HEK293 (cell line): ENCODE data around the gene ACAD11.

ENCODE experiments used
- CTCF ChIP-seq: fragments of 450-650 bp; formaldehyde crosslinking; IDR thresholded peaks from 2 replicates; pipeline ENCODE4 v1.5.1; 2016; ENCODE audit warnings: missing biosample characterization, missing genetic modification characterization
- FEZF1 ChIP-seq: fragments of 450-650 bp; formaldehyde crosslinking; IDR thresholded peaks from 2 replicates; pipeline ENCODE4 v1.5.1; 2016; ENCODE audit warnings: missing biosample characterization, missing genetic modification characterization
- PRDM10 ChIP-seq: fragments of 450-650 bp; formaldehyde crosslinking; IDR thresholded peaks from 2 replicates; pipeline ENCODE4 v1.5.1; 2016; ENCODE audit warnings: missing biosample characterization, missing genetic modification characterization
- ZBTB17 ChIP-seq: fragments of 450-650 bp; formaldehyde crosslinking; IDR thresholded peaks from 2 replicates; pipeline ENCODE4 v1.5.1; 2016; ENCODE audit warnings: missing biosample characterization, missing genetic modification characterization
- ZNF274 ChIP-seq, 2 experiments: fragments of 200-500 bp in 1 of 2; fragments of 450-650 bp in 1 of 2; sonication (Bioruptor generic) in 1 of 2; formaldehyde crosslinking in 1 of 2; IDR thresholded peaks; 2 replicates each; pipeline versions ENCODE4 v1.5.1 to v1.6.1; 2014 to 2016; ENCODE audit warnings: borderline replicate concordance in 1 of 2, inconsistent platforms in 1 of 2, low read length in 1 of 2, missing biosample characterization in 1 of 2, missing genetic modification characterization in 1 of 2
- ZNF302 ChIP-seq: fragments of 450-650 bp; formaldehyde crosslinking; IDR thresholded peaks from 2 replicates; pipeline ENCODE4 v1.5.1; 2016; ENCODE audit warnings: missing biosample characterization, missing genetic modification characterization, low read depth
- ZNF518A ChIP-seq: fragments of 450-650 bp; formaldehyde crosslinking; conservative IDR thresholded peaks from 2 replicates; pipeline ENCODE4 v1.5.1; 2016; ENCODE audit warnings: low read depth, missing biosample characterization, missing genetic modification characterization
- ZNF677 ChIP-seq: fragments of 450-650 bp; IDR thresholded peaks from 2 replicates; pipeline ENCODE4 v1.5.0; 2018; ENCODE audit warnings: missing biosample characterization, mild to moderate bottlenecking, missing genetic modification characterization, moderate library complexity

GRCh38 chr3:132587401-132587800 is 72.2 kb downstream of the ACAD11 start:
- no peak for TF ChIP-seq ZBTB17 (tag by site-specific recombination)
- no peak for TF ChIP-seq CTCF (tag by site-specific recombination)
- no peak for TF ChIP-seq ZNF518A
- no peak for TF ChIP-seq ZNF302 (tag by site-specific recombination)
- no peak for TF ChIP-seq PRDM10
- TF ChIP-seq ZNF274 (IDR thresholded peaks at IDR 0.05; ENCODE audit: low read length) = no peak
- no peak for TF ChIP-seq ZNF274 (tag by site-specific recombination; IDR thresholded peaks at IDR 0.05; ENCODE audit: borderline replicate concordance)
- TF ChIP-seq FEZF1 (tag by site-specific recombination) = no peak
- TF ChIP-seq ZNF677 (tag by site-specific recombination) = no peak
